HCT116 (cell line): ENCODE results near the gene DOCK11. TPM values are rescaled to one million over a fixed set of nuclear protein-coding genes. Genes with fewer than 3 reads are reported as not detected.

Experiments
- ATAC-seq: fragments of 200-7000 bp; cut with Tn5 transposase; 2 replicates; pipeline ENCODE4 v1.9.1; 2020; ENCODE audit warnings: mild to moderate bottlenecking, moderate library complexity
- BruUV-seq: library from RNA; stranded (reverse); fragments of 400-500 nt; replicated peaks from 2 replicates; lab custom pipeline; 2021; lab: Mats Ljungman, UMichigan
- CTCF ChIA-PET: fragments of 300-600 bp; sonication (Branson Sonifier 250); formaldehyde crosslinking; loops from one replicate; lab custom pipeline; 2021; ENCODE audit warnings: antibody characterized with exemption; lab: Charles Lee
- POLR2A ChIA-PET: fragments of 300-600, 350-600 bp; sonication (Branson Sonifier 250); formaldehyde crosslinking; loops from one replicate; lab custom pipeline; 2021; ENCODE audit warnings: antibody characterized with exemption; lab: Charles Lee
- RAD21 ChIA-PET, 2 experiments: fragments of 300-600 bp; sonication (Branson Sonifier 250); formaldehyde crosslinking; loops; one replicate each; lab custom pipeline; 2023; ENCODE audit warnings: low total read pairs in 2 of 2; ENCODE audit not compliant: uncharacterized antibody in 2 of 2, unreplicated experiment in 2 of 2, low non-redundant PET in 1 of 2; lab: Charles Lee
- DNase-seq: peaks from one replicate; pipeline ENCODE4 v3.0.0-alpha.2; 2010; ENCODE audit warnings: low read depth, low spot score
- H2AFZ ChIP-seq: fragments of 200-600 bp; shearing (Covaris generic), sonication (generic); 2 replicates; pipeline ENCODE4 v1.6.1; 2017; ENCODE audit warnings: low read depth, mixed run types, mixed read lengths, antibody characterized with exemption, low read length; ENCODE audit not compliant: poor library complexity, severe bottlenecking
- H3K27ac ChIP-seq: 2 replicates; pipeline ENCODE4 v1.5.1; 2012; ENCODE audit warnings: low read depth, low read length
- H3K27me3 ChIP-seq: fragments of 200-600 bp; sonication (generic); 2 replicates; pipeline ENCODE4 v1.6.1; 2016; ENCODE audit warnings: mixed run types, low read length, mixed read lengths; ENCODE audit not compliant: insufficient read depth
- H3K36me3 ChIP-seq, 2 experiments: fragments of 200-500 bp in 1 of 2; fragments of 200-600 bp in 1 of 2; sonication (Bioruptor generic) in 1 of 2; sonication (generic) in 1 of 2; 2 replicates each; pipeline versions ENCODE4 v1.5.1 to v1.6.1; 2014 to 2016; ENCODE audit warnings: low read length in 2 of 2, inconsistent platforms in 1 of 2, mixed read lengths in 1 of 2, mixed run types in 1 of 2; ENCODE audit not compliant: insufficient read depth in 2 of 2, control insufficient read depth in 1 of 2
- H3K4me1 ChIP-seq, 2 experiments: fragments of 200-600 bp in 1 of 2; sonication (generic) in 1 of 2; 2 replicates each; pipeline versions ENCODE4 v1.5.1 to v1.6.1; 2012 to 2017; ENCODE audit warnings: low read length in 2 of 2, inconsistent platforms in 1 of 2, mild to moderate bottlenecking in 1 of 2, mixed read lengths in 1 of 2, mixed run types in 1 of 2, moderate library complexity in 1 of 2; ENCODE audit not compliant: insufficient read depth in 2 of 2, control insufficient read depth in 1 of 2
- H3K4me2 ChIP-seq: fragments of 200-600 bp; sonication (generic); 2 replicates; pipeline ENCODE4 v1.6.1; 2017; ENCODE audit warnings: mixed run types, low read length, mixed read lengths
- H3K4me3 ChIP-seq, 2 experiments: fragments of 200-600 bp in 1 of 2; sonication (generic) in 1 of 2; replicated peaks in 1 of 2; 2 replicates each; pipeline ENCODE4 v1.5.1; 2011 to 2016; ENCODE audit warnings: low read length in 2 of 2, control low read depth in 1 of 2, low read depth in 1 of 2, mild to moderate bottlenecking in 1 of 2, mixed read lengths in 1 of 2, mixed run types in 1 of 2
- H3K79me2 ChIP-seq: fragments of 200-600 bp; sonication (generic); 2 replicates; pipeline ENCODE4 v1.6.1; 2017; ENCODE audit warnings: mild to moderate bottlenecking, mixed run types, low read length, moderate library complexity, mixed read lengths; ENCODE audit not compliant: insufficient read depth
- H3K9ac ChIP-seq: fragments of 200-600 bp; sonication (generic); 2 replicates; pipeline ENCODE4 v1.6.1; 2016; ENCODE audit warnings: low read length, mixed read lengths
- H3K9me2 ChIP-seq: fragments of 200-600 bp; sonication (generic), shearing (Covaris generic); 2 replicates; pipeline ENCODE4 v1.6.1; 2017; ENCODE audit warnings: mixed run types, mild to moderate bottlenecking, moderate library complexity; ENCODE audit not compliant: insufficient read depth
- H3K9me3 ChIP-seq, 2 experiments: fragments of 200-500 bp in 1 of 2; fragments of 200-600 bp in 1 of 2; sonication (Bioruptor generic) in 1 of 2; sonication (generic) in 1 of 2; 2 replicates each; pipeline ENCODE4 v1.6.1; 2014 to 2017; ENCODE audit warnings: low read length in 2 of 2, mixed read lengths in 2 of 2, inconsistent platforms in 1 of 2, low read depth in 1 of 2, mild to moderate bottlenecking in 1 of 2, mixed run types in 1 of 2, moderate library complexity in 1 of 2; ENCODE audit not compliant: control insufficient read depth in 1 of 2, insufficient read depth in 1 of 2
- H4K20me1 ChIP-seq: fragments of 200-600 bp; sonication (generic), shearing (Covaris generic); 2 replicates; pipeline ENCODE4 v1.6.1; 2017; ENCODE audit warnings: mixed run types, mild to moderate bottlenecking, moderate library complexity; ENCODE audit not compliant: insufficient read depth
- ATF3 ChIP-seq: IDR thresholded peaks from 2 replicates; pipeline ENCODE4 v1.6.1; 2012
- CBX3 ChIP-seq: IDR thresholded peaks from 2 replicates; pipeline ENCODE4 v1.6.1; 2012; ENCODE audit warnings: low read depth
- CEBPB ChIP-seq: IDR thresholded peaks from 2 replicates; pipeline ENCODE4 v1.6.1; 2012; ENCODE audit warnings: low read depth
- EGR1 ChIP-seq: IDR thresholded peaks from 2 replicates; pipeline ENCODE4 v1.6.1; 2012; ENCODE audit warnings: low read depth
- ELF1 ChIP-seq: IDR thresholded peaks from 2 replicates; pipeline ENCODE4 v1.6.1; 2012; ENCODE audit warnings: low read depth, borderline replicate concordance
- EZH2phosphoT487 ChIP-seq: fragments of 200-600 bp; IDR thresholded peaks from 2 replicates; pipeline ENCODE4 v1.6.1; 2018; ENCODE audit warnings: antibody characterized with exemption, borderline replicate concordance
- FOSL1 ChIP-seq: IDR thresholded peaks from 2 replicates; pipeline ENCODE4 v1.6.1; 2012; ENCODE audit warnings: low read depth
- JUND ChIP-seq: IDR thresholded peaks from 2 replicates; pipeline ENCODE4 v1.6.1; 2012
- POLR2A ChIP-seq: IDR thresholded peaks from 2 replicates; pipeline ENCODE4 v1.7.0; 2011; ENCODE audit warnings: borderline replicate concordance; ENCODE audit not compliant: insufficient read depth, insufficient read length; ENCODE audit errors: extremely low read depth
- POLR2AphosphoS5 ChIP-seq: IDR thresholded peaks from 2 replicates; pipeline ENCODE4 v1.6.1; 2011; ENCODE audit warnings: mild to moderate bottlenecking, low read depth, low read length, moderate library complexity
- RAD21 ChIP-seq: IDR thresholded peaks from 2 replicates; pipeline ENCODE4 v1.6.1; 2012; ENCODE audit warnings: low read depth, mild to moderate bottlenecking
- SIN3A ChIP-seq: IDR thresholded peaks from 2 replicates; pipeline ENCODE4 v1.6.1; 2012; ENCODE audit warnings: low read depth
- SP1 ChIP-seq: IDR thresholded peaks from 2 replicates; pipeline ENCODE4 v1.6.1; 2012; ENCODE audit warnings: low read depth
- SRF ChIP-seq: IDR thresholded peaks from 2 replicates; pipeline ENCODE4 v1.6.1; 2012; ENCODE audit warnings: low read depth
- TCF7L2 ChIP-seq: IDR thresholded peaks from 2 replicates; pipeline ENCODE4 v1.7.0; 2011; ENCODE audit warnings: borderline replicate concordance, inconsistent platforms; ENCODE audit not compliant: insufficient read depth, insufficient read length; ENCODE audit errors: extremely low read depth
- YY1 ChIP-seq: IDR thresholded peaks from 2 replicates; pipeline ENCODE4 v1.6.1; 2011; ENCODE audit warnings: low read length, low read depth, moderate library complexity, mild to moderate bottlenecking; ENCODE audit not compliant: insufficient replicate concordance; ENCODE audit errors: extremely low read depth
- ZFX ChIP-seq: fragments of 450-650 bp; IDR thresholded peaks from 2 replicates; pipeline ENCODE4 v1.6.1; 2017
- ZNF274 ChIP-seq: fragments of 200-500 bp; sonication (Bioruptor generic); IDR thresholded peaks from 2 replicates; pipeline ENCODE4 v1.6.1; 2014; ENCODE audit warnings: mild to moderate bottlenecking, low read depth, low read length, inconsistent platforms
- intact Hi-C: fragments of 100-400 bp; cut with micrococcal nuclease; formaldehyde crosslinking; loops from 2 replicates; pipeline ENCODE4 v1.10.0; 2022
- total RNA-seq: library from RNA; stranded (reverse); gene quantifications from one replicate; pipeline ENCODE4 v1.2.1, GENCODE V29; 2021; ENCODE audit not compliant: unreplicated experiment
- TF ChIP-seq, protein P1 (sequence below), 3 experiments: fragments of 200-600 bp in 1 of 3; sonication (generic) in 1 of 3; IDR thresholded peaks in 2 of 3; conservative IDR thresholded peaks in 1 of 3; 2 replicates each; pipeline ENCODE4 v1.5.1; 2012 to 2017; ENCODE audit warnings: low read depth in 2 of 3, low read length in 2 of 3, antibody characterized with exemption in 1 of 3, borderline replicate concordance in 1 of 3, control low read depth in 1 of 3, mild to moderate bottlenecking in 1 of 3, mixed read lengths in 1 of 3, mixed run types in 1 of 3, moderate library complexity in 1 of 3; ENCODE audit not compliant: insufficient read depth in 1 of 3
- TF ChIP-seq, protein P2 (sequence below): IDR thresholded peaks from 2 replicates; pipeline ENCODE4 v1.6.1; 2011; ENCODE audit warnings: mild to moderate bottlenecking, low read length, moderate library complexity; ENCODE audit not compliant: insufficient replicate concordance; ENCODE audit errors: extremely low read depth

Gene DOCK11
- total RNA-seq, 1 experiment from 2014 or later: 0.59 TPM

GRCh38 chrX:118475903-118476302 is 19.7 kb upstream of the DOCK11 start:
- Histone ChIP-seq H3K4me1 (peaks cover 0 to 6% of the 10 kb centered on the region in 2 experiments; a peak in 1 of 4 replicates), H4K20me1 (no peaks in the 10 kb centered on the region), H3K4me2 (no peak overlapping the region), H3K9me2 (no peaks in the 10 kb centered on the region)
- TF ChIP-seq POLR2AphosphoS5 (no peak), CBX3 (no peak), TCF7L2 (no peak), FOSL1 (no peak), SRF (no peak), ZNF274 (no peak), ATF3 (no peak), CEBPB (no peak), ZFX (no peak), SIN3A (no peak), ELF1 (no peak), POLR2A (no peak), JUND (no peak), YY1 (no peak), RAD21 (no peak), EZH2phosphoT487 (no peak), EGR1 (no peak), SP1 (no peak)
- TF ChIP-seq, protein P1, sequence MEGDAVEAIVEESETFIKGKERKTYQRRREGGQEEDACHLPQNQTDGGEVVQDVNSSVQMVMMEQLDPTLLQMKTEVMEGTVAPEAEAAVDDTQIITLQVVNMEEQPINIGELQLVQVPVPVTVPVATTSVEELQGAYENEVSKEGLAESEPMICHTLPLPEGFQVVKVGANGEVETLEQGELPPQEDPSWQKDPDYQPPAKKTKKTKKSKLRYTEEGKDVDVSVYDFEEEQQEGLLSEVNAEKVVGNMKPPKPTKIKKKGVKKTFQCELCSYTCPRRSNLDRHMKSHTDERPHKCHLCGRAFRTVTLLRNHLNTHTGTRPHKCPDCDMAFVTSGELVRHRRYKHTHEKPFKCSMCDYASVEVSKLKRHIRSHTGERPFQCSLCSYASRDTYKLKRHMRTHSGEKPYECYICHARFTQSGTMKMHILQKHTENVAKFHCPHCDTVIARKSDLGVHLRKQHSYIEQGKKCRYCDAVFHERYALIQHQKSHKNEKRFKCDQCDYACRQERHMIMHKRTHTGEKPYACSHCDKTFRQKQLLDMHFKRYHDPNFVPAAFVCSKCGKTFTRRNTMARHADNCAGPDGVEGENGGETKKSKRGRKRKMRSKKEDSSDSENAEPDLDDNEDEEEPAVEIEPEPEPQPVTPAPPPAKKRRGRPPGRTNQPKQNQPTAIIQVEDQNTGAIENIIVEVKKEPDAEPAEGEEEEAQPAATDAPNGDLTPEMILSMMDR (IDR thresholded peaks at IDR 0.05 in 2 of 3, conservative IDR thresholded peaks at IDR 0.05 in 1 of 3; ENCODE audit: borderline replicate concordance in 1 of 3, insufficient read depth in 1 of 3, low read depth in 2 of 3, low read length in 2 of 3): no peak
- TF ChIP-seq, protein P2, sequence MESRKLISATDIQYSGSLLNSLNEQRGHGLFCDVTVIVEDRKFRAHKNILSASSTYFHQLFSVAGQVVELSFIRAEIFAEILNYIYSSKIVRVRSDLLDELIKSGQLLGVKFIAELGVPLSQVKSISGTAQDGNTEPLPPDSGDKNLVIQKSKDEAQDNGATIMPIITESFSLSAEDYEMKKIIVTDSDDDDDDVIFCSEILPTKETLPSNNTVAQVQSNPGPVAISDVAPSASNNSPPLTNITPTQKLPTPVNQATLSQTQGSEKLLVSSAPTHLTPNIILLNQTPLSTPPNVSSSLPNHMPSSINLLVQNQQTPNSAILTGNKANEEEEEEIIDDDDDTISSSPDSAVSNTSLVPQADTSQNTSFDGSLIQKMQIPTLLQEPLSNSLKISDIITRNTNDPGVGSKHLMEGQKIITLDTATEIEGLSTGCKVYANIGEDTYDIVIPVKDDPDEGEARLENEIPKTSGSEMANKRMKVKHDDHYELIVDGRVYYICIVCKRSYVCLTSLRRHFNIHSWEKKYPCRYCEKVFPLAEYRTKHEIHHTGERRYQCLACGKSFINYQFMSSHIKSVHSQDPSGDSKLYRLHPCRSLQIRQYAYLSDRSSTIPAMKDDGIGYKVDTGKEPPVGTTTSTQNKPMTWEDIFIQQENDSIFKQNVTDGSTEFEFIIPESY: no peak
- TF ChIP-seq, all 23 proteins: peak for 0
- no peak overlapping the region for H3K27ac ChIP-seq
- ATAC-seq (no peak), DNase-seq (no peak)
- no peaks in the 10 kb centered on the region for H3K27me3 ChIP-seq
- BruUV-seq: no TSS peak
- H2AFZ ChIP-seq: no peak overlapping the region
- H3K36me3 ChIP-seq: no peaks in the 10 kb centered on the region
- ChIA-PET RAD21 (no interaction called here), POLR2A (no interaction called here), CTCF (no interaction called here)
- no peaks in the 10 kb centered on the region for H3K9me3 ChIP-seq
- H3K9ac ChIP-seq: no peak overlapping the region
- intact Hi-C loops: no loop called here
- H3K79me2 ChIP-seq: no peaks in the 10 kb centered on the region
- no peak overlapping the region for H3K4me3 ChIP-seq
